GM12872 (cell line): ENCODE results near the gene GNAL.

ENCODE experiments used
- TF ChIP-seq, protein P1 (sequence below): IDR thresholded peaks from 3 replicates; pipeline ENCODE4 v1.5.1; 2011; ENCODE audit warnings: low read depth, mild to moderate bottlenecking, low read length, moderate library complexity; ENCODE audit not compliant: insufficient read depth

Gene GNAL

DNA sequence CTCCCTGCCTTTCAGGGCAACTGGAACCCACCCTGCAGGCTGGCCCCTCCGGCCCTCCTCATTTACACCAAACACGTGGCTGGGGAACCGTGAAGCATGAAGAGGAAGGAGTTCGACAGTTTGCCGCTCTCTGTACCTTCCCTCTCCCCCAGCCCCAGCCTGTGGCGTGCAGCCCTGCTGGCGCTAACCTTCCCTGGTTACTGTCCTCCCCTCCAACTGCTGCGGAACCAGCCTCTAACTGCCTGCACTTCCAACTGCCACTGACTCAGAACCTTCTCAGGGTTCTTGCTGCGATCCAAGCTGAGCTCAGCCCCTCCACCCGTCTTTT is 19.2 kb upstream of the GNAL start:
- TF ChIP-seq, protein P1, sequence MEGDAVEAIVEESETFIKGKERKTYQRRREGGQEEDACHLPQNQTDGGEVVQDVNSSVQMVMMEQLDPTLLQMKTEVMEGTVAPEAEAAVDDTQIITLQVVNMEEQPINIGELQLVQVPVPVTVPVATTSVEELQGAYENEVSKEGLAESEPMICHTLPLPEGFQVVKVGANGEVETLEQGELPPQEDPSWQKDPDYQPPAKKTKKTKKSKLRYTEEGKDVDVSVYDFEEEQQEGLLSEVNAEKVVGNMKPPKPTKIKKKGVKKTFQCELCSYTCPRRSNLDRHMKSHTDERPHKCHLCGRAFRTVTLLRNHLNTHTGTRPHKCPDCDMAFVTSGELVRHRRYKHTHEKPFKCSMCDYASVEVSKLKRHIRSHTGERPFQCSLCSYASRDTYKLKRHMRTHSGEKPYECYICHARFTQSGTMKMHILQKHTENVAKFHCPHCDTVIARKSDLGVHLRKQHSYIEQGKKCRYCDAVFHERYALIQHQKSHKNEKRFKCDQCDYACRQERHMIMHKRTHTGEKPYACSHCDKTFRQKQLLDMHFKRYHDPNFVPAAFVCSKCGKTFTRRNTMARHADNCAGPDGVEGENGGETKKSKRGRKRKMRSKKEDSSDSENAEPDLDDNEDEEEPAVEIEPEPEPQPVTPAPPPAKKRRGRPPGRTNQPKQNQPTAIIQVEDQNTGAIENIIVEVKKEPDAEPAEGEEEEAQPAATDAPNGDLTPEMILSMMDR: no peak

DNA sequence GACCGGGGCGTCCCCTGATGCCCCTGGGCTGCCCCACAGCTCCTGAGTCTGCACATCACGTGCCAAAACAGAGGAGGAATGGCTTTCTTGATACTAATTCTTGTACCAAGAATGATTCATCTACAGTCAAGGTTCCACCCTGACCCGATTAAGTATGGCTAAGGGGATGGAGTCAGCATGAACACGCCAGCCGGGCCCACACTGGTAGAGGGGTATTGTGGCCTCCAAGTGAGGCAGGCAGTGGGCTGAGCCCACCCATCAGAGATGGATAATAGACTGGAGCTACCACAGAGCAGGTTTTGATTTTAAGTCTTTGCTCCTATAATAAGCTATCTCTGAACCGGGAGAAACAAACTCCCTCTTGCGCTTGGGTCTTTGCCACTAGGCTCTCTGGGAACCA is 17.9 kb upstream of the GNAL start:
- TF ChIP-seq, protein P1: no peak

DNA sequence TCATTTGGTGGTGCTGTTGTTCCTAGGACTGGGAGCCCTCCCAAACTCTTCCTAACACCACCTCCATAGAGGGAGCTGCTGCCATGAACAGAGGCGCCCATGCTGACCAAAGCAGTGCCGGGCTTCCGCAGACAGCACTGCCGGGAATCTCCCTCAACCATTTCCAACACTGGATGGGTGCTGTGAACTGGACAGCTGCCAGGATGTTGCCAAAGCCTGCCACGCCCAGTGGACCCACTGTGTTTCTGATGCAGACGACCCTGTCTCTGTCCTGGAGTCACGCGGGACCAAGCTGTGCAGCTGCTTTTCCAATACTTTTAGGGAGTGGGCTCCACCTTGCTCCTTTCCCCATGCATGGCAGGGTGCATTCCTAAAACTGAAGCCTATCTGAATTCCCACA is 16.9 kb upstream of the GNAL start:
- TF ChIP-seq, protein P1: no peak

DNA sequence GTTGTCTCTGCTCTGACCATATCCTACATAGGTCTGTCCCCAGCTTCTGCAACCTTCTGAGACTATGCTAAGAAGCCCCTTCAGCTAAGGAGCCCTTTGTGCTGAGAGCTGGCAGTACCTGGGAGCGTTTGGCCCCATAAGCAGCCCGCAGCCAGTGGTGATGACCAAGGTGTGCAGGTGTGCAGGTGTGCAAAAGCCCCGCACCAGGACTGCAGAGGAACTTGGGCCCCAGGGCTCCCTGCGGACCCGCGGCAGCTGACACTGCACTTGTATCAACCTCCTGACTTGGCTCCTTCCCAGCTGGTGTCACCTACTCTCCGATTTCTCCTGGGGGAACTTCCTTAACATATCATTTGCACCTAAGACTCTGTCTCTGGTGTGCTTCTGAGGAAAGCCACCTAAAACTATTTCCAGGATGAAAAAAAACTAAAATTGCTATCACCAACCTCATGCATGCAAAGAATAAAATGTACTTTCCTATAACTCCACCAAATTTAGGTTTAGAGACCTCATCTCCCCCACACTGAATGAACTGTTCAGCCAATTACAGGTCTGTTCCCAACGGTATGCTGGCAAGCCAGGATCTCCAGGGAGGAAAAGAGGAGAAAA is 16.1 kb upstream of the GNAL start:
- TF ChIP-seq, protein P1: no peak

DNA sequence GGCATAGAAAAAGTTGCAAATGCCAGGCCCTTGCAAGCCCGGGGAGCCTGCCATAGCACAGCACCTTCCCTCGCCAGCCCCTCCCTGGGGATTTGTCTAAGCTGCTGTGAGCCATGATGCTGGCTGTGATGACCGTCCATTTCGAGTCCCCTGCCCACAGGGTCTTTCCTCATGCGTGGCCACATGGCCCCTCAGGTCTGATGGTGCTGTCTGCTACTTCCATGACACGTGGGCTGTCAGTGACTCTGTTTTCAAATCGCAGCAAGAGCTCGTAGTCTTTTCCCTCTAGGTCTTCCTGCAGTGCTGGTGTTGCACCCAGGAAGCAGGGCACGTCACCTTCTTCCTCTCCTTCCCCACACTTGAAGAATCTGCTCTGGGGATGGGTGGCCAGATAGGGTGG is 15.5 kb upstream of the GNAL start:
- TF ChIP-seq, protein P1: no peak

DNA sequence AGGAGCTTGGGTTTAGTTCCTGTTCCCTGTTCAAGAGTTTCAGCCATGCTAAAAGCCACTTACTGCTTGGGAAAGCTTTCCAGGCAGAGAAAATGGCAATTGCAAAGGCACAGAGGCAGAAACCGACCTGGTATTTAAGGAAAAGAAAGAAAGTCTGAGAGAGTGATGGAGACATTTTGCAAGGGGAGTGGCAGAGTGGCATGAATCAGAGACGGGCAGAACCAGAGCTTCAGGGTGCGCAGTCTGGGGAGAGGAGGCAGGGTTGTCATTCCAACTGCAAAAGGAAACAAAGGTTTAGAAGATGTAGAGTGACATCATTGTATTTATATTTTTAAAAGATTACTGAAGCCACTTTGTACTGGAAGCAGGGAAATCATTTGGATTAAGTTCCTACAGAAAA is 14.9 kb upstream of the GNAL start:
- TF ChIP-seq, protein P1: no peak

DNA sequence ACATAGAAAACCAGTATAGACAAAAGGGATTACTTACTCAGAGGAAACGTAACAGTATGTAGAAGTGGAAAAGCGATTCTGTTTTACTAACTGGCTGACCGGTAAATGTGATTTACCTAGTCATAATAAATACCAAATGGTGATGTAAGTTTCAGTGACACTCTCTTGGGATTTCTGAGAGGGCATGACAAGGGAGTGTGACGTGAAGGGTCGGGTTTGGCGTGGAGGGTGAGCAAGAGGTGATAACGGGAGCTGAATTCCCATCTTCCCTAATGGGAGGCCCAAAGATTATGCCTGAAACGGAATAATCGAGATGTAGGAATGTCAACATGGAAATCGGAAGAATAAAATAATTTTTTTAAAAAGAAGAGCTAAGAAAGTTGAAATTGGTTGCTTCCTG is 12.7 kb upstream of the GNAL start:
- TF ChIP-seq, protein P1: no peak
